AG09309 (cell line): ENCODE measurements around the gene ID1.
A peak's percentile ranks its signal among the peaks of the same experiment; 100 is the strongest.
"Not testable (repeated sequence)": the region's sequence is repeated elsewhere in the genome, so short reads cannot be mapped to it uniquely, and the experiment has no call there.

Experiments used
- DNase-seq: peaks from one replicate; pipeline ENCODE4 v3.0.0-alpha.2; 2010; ENCODE audit warnings: low read depth
- H3K4me3 ChIP-seq: 2 replicates; pipeline ENCODE4 v1.5.1; 2011; ENCODE audit warnings: mild to moderate bottlenecking, low read depth, low read length, moderate library complexity; ENCODE audit not compliant: control insufficient read depth
- CTCF ChIP-seq: IDR thresholded peaks from 2 replicates; pipeline ENCODE4 v1.5.1; 2011; ENCODE audit warnings: mild to moderate bottlenecking, low read depth, low read length, inconsistent platforms; ENCODE audit not compliant: insufficient read depth, control insufficient read depth; ENCODE audit errors: missing control alignments

The ID1 gene

GRCh38 chr20:31594558-31595379 lies 10.3 kb upstream of the ID1 start:
- no peak for DNase-seq
- no peak overlapping the region for H3K4me3 ChIP-seq
- no peak for TF ChIP-seq CTCF

- TF ChIP-seq CTCF: no peak
- H3K4me3 ChIP-seq: no peak overlapping the region
- DNase-seq: no peak
These were observed 9.8 kb upstream of the ID1 start for GRCh38 chr20:31595380-31595653.

DNA sequence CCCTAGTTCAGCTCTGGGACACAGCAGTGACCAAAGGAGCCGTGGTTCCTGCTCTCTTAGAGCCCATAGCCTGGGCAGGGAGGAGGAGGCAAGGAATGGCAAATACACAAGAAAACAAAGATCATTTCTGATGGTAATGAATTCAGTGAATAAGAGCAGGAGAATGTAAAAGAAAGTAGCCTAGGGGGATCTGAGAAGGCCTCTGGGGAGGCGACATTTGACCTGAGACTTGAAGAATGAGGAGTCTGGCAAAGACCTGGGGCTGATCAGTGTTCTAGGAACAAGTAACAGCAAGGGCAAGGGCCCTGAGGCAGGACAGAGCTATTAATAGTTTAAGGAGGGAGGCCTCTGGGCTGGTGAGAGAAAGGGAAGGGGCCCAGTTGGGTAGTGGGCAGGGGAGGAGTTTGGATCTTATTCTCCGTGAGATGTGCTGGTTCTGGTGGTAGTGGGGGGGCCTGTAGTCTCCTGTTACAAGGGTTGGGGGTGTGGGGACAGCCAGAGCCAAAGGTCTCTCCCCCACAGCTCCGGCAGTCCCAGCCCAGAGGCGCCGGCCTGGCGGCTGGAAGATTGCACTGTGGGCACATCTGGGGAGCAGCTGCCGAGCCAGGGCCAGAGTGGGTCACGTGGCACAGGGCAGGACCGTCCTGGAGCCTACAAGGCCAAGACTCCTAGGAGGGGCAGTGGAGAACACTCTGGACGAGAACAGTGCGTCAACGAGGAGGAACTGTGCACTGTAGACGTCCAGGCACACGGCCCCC lies 9.3 kb upstream of the ID1 start:
- no peak for TF ChIP-seq CTCF
- H3K4me3 ChIP-seq: no peak overlapping the region
- DNase-seq: peak; percentile 95

DNA sequence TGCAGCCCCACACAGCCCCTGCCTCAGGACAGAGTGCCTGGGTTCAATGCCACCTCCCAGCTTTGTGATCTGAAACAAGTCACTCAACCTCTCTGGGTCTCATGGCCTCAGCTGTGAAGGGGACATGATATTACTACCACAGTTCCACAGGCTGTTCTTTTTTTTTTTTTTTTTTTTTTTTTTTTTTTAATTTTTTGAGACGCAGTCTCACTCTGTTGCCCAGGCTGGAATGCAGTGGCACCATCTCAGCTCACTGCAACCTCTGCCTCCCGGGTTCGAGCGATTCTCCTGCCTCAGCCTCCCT lies 8.7 kb upstream of the ID1 start:
- H3K4me3 ChIP-seq, DNase-seq: not testable (repeated sequence)

DNA sequence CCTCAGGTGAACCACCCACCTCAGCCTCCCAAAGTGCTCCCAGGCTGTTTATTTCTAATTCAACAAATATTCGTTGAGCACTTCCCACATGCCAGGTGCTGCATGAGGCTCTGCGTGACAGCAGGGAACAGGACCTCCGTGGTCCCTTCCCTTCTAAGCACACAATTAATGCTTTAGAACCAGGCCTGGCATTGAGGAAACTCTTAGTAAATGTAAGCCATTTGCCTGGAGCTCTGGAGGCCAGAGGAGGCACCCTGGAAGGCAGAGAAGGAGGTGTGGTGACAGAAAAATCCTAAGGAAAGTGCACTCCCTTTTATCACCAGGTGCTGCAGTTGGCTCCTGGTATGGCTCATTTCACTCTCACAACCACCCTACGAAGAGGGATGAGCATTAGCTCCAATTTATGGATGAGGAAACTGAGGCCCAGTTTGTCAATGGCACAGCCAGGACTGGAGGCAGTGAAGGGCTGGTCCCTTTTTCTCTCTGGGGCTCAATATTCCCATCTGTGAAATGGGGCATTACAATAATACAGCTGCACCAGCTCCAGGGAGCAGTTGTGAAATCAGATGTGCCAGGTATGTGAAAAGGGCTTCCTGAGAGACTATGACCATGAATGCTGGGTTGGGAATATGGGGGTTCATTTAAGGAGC lies 8.1 kb upstream of the ID1 start:
- DNase-seq: no peak
- no peak overlapping the region for H3K4me3 ChIP-seq
- TF ChIP-seq CTCF: no peak

DNA sequence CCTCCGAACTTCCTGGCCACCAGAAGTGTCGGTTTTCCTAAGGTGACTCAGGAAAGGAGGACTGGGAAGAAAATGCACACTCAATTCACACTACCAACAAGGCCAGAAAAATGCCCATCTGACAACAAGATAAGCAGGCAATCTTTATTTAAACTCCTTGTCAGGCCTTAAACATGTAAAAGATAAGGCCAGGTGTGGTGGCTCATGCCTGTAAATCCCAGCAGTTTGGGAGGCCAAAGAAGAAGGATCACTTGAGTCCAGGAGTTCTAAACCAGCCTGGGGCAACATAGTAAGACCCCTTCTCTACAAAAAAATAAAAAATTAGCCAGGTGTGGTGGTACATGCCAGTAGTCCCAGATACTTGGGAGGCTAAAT lies 7.6 kb upstream of the ID1 start:
- no peak for DNase-seq
- no peak overlapping the region for H3K4me3 ChIP-seq
- TF ChIP-seq CTCF: no peak

DNA sequence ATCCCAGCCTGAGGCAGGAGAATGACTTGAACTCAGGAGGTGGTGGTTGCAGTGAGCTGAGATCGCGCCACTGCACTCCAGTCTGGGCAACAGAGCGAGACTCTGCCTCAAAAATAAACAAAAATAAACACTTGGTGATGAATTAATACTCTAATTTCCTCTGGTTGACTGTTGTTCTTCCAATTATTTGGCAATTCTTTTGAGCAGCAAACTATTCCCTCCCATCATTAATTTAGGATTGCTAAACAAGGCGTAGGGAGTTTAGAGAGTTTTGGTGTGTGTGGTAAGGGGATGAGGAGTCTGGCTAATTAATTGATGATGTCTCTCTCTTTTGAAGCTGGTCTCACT lies 2.7 kb upstream of the ID1 start:
- DNase-seq: no peak
- TF ChIP-seq CTCF: no peak
- no peak overlapping the region; the same call in 1 of the 2 replicates for H3K4me3 ChIP-seq
